ENCODE data around the gene TPSAB1. TPM values are rescaled to one million over a fixed set of nuclear protein-coding genes. Genes with fewer than 3 reads are reported as not detected.

TPSAB1 gene
- total and polyA plus RNA-seq, 2 donors (not counting 3 experiments of a cell fraction or from before 2014, with no cell fraction given) = not detected

- ChIA-PET POLR2A (no interaction called here), CTCF (no interaction called here)
- Histone ChIP-seq H3K9me1 (replicated peaks; ENCODE audit: control insufficient read depth, extremely low read depth, insufficient read depth, low read length) (no peaks in the 10 kb centered on the region), H3K9me3 (replicated peaks; ENCODE audit: control insufficient read depth, insufficient read depth, low read length) (no peaks in the 10 kb centered on the region), H3K4me1 (ENCODE audit: control insufficient read depth, extremely low read depth, insufficient read depth, low read length) (no peaks in the 10 kb centered on the region), H3K9ac (replicated peaks; ENCODE audit: extremely low read depth, insufficient read depth, low read length) (no peak overlapping the region), H3K27ac (ENCODE audit: insufficient read depth, low read depth, low read length) (no peak overlapping the region), H3K27me3 (ENCODE audit: control insufficient read depth in 2 of 2, insufficient read depth in 2 of 2, low read length in 2 of 2) (no peaks in the 10 kb centered on the region), H4K20me1 (replicated peaks; ENCODE audit: control insufficient read depth, extremely low read depth, insufficient read depth, low read length) (no peaks in the 10 kb centered on the region), H2AFZ (ENCODE audit: low read depth, low read length) (no peak overlapping the region), H3K79me2 (ENCODE audit: control insufficient read depth, insufficient read depth, low read length) (no peaks in the 10 kb centered on the region), H3K36me3 (ENCODE audit: control insufficient read depth in 2 of 2, extremely low read depth in 1 of 2, insufficient read depth in 2 of 2, low read length in 2 of 2) (no peaks in the 10 kb centered on the region), H3K4me2 (ENCODE audit: insufficient read depth, low read length) (no peak overlapping the region), H3K4me3 (replicated peaks in 1 of 3; ENCODE audit: insufficient read depth in 1 of 3, low read depth in 1 of 3, low read length in 3 of 3) (no peak overlapping the region)
- intact Hi-C loops (cut with micrococcal nuclease) = no loop called here
- DNase-seq (ENCODE audit: low read depth, low spot score) (no peak), FAIRE-seq (no peak)
- TF ChIP-seq CTCF (IDR thresholded peaks at IDR 0.05; ENCODE audit: extremely low read depth in 1 of 2, insufficient read depth in 1 of 2, low read depth in 1 of 2, low read length in 2 of 2) (no peak), FOS (IDR thresholded peaks at IDR 0.05; ENCODE audit: borderline replicate concordance, insufficient read depth, low read length) (no peak), JUN (IDR thresholded peaks at IDR 0.05; ENCODE audit: borderline replicate concordance, insufficient read depth, insufficient read length, low read depth) (no peak)
- dilution Hi-C loops (cut with MboI; ENCODE audit: extremely low pct_ligation_motif_present, low sequenced_read_pairs) = no loop called here
- no TSS peak for BruUV-seq (replicated peaks)
These were observed 25.8 kb upstream of the TPSAB1 start for GRCh38 chr16:1214719-1215118.

DNA sequence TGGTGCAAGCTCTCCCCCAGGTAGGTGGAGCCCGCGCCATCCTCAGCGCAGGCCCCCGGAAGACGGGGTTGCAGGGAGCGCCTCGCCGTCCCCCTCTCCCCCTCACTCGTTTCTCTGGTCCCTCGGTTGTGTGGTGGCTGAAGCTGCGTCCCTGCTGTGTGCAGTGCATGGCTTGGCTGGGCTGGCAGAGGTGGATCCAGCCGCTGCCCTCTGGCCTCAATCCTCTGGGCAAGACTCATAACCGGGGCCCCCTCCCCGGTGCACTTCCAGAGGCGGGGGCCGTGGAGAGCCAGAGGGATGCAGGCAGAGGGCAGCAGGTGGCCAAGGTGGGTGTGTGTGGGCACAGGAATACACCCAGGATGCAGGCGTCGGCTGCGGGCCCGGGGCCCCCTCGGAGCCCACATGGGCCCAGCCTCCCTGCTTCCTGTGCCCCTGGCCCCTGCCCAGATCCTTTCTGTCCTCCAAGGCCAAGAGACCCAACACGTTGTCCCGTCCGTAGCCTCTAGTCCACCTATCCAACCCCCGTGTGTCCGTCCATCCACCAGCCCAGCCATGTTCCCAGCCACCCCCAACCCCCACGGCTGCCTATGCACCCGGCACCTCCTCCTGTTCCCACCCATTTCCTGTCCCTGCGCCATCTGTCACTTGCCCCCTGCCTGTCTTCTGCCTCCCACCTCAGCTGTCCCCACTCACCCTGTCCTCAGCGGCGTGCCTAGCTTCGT, 24.8 kb upstream of the TPSAB1 start:
- Histone ChIP-seq H3K27me3 (ENCODE audit: control insufficient read depth in 2 of 2, insufficient read depth in 2 of 2, low read length in 2 of 2) (no peaks in the 10 kb centered on the region), H3K9me1 (replicated peaks; ENCODE audit: control insufficient read depth, extremely low read depth, insufficient read depth, low read length) (no peaks in the 10 kb centered on the region), H3K4me2 (ENCODE audit: insufficient read depth, low read length) (no peak overlapping the region), H3K27ac (ENCODE audit: insufficient read depth, low read depth, low read length) (no peak overlapping the region), H3K79me2 (ENCODE audit: control insufficient read depth, insufficient read depth, low read length) (no peaks in the 10 kb centered on the region), H3K9me3 (replicated peaks; ENCODE audit: control insufficient read depth, insufficient read depth, low read length) (no peaks in the 10 kb centered on the region), H3K36me3 (ENCODE audit: control insufficient read depth in 2 of 2, extremely low read depth in 1 of 2, insufficient read depth in 2 of 2, low read length in 2 of 2) (no peaks in the 10 kb centered on the region), H2AFZ (ENCODE audit: low read depth, low read length) (no peak overlapping the region), H3K4me3 (replicated peaks in 1 of 3; ENCODE audit: insufficient read depth in 1 of 3, low read depth in 1 of 3, low read length in 3 of 3) (no peak overlapping the region), H3K9ac (replicated peaks; ENCODE audit: extremely low read depth, insufficient read depth, low read length) (no peak overlapping the region), H3K4me1 (ENCODE audit: control insufficient read depth, extremely low read depth, insufficient read depth, low read length) (no peaks in the 10 kb centered on the region), H4K20me1 (replicated peaks; ENCODE audit: control insufficient read depth, extremely low read depth, insufficient read depth, low read length) (no peaks in the 10 kb centered on the region)
- dilution Hi-C loops (cut with MboI; ENCODE audit: extremely low pct_ligation_motif_present, low sequenced_read_pairs) (no loop called here), intact Hi-C loops (cut with micrococcal nuclease) (loop anchor here (2.0 kb wide), 1 partner anchor 41 kb away; no protein-coding TSS in a partner anchor)
- ChIA-PET POLR2A (no interaction called here), CTCF (no interaction called here)
- FAIRE-seq (no peak), DNase-seq (ENCODE audit: low read depth, low spot score) (no peak)
- BruUV-seq (replicated peaks) = no TSS peak
- TF ChIP-seq EZH2 (IDR thresholded peaks at IDR 0.05; ENCODE audit: borderline replicate concordance, low read depth, low read length, severe bottlenecking) = no peak
- TF ChIP-seq FOS (IDR thresholded peaks at IDR 0.05; ENCODE audit: borderline replicate concordance, insufficient read depth, low read length) = no peak
- no peak for TF ChIP-seq CTCF (IDR thresholded peaks at IDR 0.05; ENCODE audit: extremely low read depth in 1 of 2, insufficient read depth in 1 of 2, low read depth in 1 of 2, low read length in 2 of 2)
- TF ChIP-seq GATA2 (IDR thresholded peaks at IDR 0.05; ENCODE audit: insufficient read depth, insufficient read length, low read depth, low read length) = no peak
- no peak for TF ChIP-seq MAX (IDR thresholded peaks at IDR 0.05; ENCODE audit: insufficient read depth, insufficient read length)
- no peak for TF ChIP-seq POLR2A (IDR thresholded peaks at IDR 0.05; ENCODE audit: low read depth, low read length)
- no peak for TF ChIP-seq MYC (IDR thresholded peaks at IDR 0.05; ENCODE audit: low read depth, low read length)
- TF ChIP-seq POLR2AphosphoS5 (IDR thresholded peaks at IDR 0.05; ENCODE audit: insufficient read depth, low read depth, low read length) = no peak
- TF ChIP-seq JUN (IDR thresholded peaks at IDR 0.05; ENCODE audit: borderline replicate concordance, insufficient read depth, insufficient read length, low read depth) = no peak
